HG03060 (cell line): Measurements from ENCODE around the gene ALDH3B2.
"Not testable (repeated sequence)": the region's sequence is repeated elsewhere in the genome, so short reads cannot be mapped to it uniquely, and the experiment has no call there.

Source experiments
- ATAC-seq: cut with Tn5 transposase; IDR thresholded peaks from one replicate; pipeline ENCODE4 v1.9.1; 2021; ENCODE audit warnings: low read depth, moderate number of reproducible peaks; ENCODE audit not compliant: unreplicated experiment

The ALDH3B2 gene

GRCh38 chr11:67687986-67688385 lies 13.6 kb upstream of the ALDH3B2 start:
- no peak for ATAC-seq

DNA sequence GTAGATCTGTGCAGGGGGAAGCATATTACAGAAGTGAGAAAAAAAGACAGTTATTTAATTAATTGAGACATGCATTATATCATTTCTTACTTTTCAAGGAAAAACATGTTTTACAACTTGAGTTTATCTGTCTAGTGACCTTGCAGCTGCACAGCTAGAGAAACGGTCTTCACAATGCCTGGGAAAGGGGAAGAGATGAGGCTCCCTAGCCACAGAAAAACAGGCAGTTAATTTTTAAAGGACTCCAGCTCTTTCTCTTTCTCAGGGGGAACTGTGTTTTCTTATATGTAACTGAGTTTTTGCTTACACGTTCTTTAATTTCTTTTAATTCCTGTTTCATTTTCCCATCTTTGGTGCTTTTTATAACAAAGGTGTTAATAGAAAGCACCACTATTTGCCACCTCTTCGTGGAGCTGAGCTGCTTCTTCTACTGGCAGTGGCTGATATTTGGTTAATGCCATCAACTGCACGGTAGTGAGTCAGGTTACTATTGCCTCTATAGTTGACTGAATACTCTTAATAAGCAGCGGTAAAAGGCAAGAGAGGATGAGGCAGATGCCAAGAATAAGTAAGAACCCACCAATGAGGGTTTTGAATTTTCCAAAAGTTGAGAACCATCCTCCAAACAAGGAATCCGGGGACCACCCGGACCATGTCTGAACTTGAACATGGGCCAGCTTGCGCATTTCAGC lies 11.4 kb upstream of the ALDH3B2 start:
- ATAC-seq, result not testable (repeated sequence)

DNA sequence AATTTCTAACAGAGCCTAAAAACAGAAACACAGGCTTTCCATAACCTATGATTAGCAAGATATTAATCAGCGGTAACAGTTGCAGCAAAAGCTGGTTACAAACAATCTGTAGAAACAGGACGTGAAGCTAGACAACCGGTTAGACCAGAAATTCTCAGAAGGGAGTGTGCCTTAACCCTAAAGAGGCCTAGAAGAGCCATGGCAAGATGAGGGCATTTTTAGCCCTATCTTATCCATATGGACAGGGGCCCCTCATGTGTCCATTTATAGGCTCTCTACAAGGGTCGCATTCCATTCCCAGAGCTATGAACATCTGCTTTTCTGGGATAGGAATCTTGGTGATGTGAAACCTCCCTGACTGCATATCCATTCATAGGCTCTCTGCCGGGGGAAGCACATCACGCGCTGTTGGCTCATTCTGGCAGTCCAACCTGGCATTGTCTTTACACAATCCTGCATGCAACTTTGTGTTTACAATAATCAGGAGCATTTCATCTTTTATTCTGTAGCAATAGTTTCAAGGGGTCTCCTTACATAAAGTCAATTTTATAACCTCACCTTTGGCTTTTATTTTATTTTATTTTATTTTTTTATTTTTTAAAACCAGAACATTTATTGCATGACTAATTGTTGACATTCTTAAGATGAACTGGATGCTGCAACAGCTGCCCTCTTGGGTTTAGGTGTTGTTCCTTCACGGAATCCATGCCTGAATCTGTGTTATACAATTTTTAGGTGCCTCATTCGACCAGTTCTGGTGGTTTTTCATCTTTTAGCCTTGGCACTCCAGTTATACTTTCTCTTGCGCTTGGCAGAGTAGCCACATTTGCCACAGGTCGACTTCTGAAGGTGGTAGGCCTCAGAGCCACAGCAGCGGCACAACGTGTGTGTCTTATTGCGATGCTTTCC lies 8.0 kb upstream of the ALDH3B2 start:
- ATAC-seq, result not testable (repeated sequence)

GRCh38 chr11:67680696-67681470 lies 6.5 kb upstream of the ALDH3B2 start:
- no peak for ATAC-seq

GRCh38 chr11:67675058-67675747 lies 780 bp upstream of the ALDH3B2 start:
- ATAC-seq, result no peak

DNA sequence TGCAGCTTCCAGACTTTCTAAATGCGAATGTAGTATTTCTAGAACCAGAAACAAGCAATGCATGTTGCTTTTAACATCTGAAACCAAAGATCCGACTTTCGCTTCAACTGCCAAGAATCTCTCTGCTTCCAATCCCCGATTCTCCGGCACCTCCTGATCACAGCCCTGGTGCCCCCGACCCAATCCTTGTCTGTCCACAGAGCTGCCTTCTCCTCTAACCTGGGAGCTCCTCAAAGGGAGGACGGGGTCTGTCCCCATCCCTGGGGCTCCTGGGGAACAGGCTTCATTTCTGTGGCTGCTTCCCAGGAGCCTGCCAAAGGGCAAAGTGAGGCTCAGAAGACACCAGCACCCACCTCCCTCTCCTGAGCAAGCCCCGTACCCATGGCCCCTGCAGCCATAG lies 521 bp downstream of the ALDH3B2 start:
- ATAC-seq, result no peak

GRCh38 chr11:67673358-67673757 lies 1.1 kb downstream of the ALDH3B2 start:
- ATAC-seq, result no peak

DNA sequence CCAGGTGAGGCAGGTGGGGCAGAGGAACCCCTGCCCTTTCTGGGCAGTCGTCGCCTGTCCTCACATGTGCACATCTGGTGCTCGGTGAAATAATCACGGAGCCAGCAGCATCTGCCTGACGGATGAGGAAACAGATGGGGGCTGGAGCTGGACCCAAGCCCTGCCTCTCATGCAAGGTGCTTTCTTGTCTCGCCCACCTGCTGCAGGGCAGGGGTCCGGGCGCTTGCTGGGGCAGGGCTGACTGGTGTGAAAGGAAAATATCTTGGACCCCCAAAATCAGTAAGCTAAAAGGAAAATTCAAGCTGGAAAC lies 3.3 kb downstream of the ALDH3B2 start:
- no peak for ATAC-seq

DNA sequence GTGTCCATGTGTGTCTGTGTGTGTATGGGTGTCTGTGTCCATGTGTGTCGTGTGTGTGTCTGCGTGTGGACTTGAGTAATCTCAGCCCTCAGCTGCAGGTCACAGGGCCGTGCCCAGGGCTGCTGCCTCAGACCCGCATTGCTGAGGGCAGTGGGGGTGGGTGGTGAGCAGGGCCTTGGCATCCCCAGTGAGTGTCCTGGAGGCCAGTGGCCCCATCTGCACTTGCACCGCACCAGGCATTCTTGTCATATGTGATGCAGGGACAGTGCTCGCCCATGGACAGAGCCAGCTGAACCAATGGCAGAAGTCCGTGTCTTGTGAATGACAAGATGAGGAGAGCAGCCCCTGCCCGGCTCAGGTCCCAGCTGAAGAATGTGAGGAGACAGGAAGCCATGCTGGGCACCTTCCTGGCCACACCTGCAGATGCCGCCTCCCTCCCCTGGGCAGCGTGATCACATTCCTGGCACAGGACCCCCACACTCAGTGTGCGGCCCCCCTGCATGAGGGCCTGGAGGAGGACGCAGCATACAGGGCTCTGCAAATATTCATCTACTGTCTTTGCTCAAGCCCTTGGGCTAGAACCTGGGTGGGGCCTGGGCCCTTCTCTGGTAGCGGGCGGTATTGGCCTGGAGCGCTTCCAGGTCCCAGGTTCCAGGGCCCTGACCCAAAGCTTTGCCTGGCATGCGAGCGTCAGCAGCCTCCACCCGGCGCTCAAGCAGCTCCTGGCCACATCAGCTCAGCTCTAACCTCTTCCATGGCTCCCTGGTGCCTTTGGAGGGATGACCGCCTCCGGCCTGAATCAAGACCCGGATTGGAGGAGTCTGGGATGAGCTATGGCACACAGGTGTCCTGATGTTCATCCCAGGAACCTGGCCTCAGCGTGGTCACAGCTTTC lies 3.9 kb downstream of the ALDH3B2 start:
- no peak for ATAC-seq

GRCh38 chr11:67668192-67668551 lies 6.3 kb downstream of the ALDH3B2 start:
- ATAC-seq, result no peak

GRCh38 chr11:67667490-67668191 lies 6.8 kb downstream of the ALDH3B2 start:
- no peak for ATAC-seq

DNA sequence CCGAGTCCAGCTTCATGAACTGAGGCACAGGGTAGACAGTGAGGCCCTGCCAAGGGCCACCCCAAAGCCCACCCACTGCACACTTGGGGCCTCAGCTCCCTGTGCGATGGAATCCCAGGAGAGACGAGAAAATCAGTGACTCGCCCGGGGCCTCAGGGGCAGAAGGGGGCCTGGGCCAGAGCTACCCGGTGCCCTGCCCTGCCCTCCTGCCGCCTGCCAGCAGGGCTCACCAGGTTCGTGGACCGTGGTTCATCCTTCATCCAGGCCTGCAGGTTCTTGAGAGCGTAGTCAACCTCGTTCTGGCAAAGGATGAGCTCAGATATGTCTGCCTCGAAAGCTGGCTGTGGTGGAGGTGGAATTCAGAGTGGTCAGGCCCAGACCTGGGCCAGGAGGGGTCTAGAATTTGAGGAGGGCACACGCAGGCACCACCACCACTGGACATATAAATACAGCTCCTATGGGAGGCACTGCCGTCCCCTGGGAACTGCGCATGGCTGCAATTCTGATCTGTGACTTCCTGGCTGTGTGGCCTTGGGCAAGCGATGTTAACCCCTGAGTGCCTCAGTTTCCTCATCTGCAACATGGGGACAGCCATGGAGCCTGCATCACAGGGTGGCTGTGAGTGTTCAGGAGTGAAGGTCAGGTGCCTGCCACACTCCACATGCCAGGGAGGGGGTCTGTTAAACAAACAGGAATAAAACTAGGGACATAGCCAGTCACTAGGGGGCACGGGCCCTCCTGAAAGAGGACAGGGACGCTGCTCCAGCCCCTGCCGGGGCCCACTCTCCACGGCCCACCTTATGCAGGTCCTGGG lies 7.5 kb downstream of the ALDH3B2 start:
- ATAC-seq, result no peak

- no peak for ATAC-seq
Observed at GRCh38 chr11:67666303-67666645, 8.1 kb downstream of the ALDH3B2 start.

GRCh38 chr11:67665541-67666302 lies 8.7 kb downstream of the ALDH3B2 start:
- no peak for ATAC-seq

DNA sequence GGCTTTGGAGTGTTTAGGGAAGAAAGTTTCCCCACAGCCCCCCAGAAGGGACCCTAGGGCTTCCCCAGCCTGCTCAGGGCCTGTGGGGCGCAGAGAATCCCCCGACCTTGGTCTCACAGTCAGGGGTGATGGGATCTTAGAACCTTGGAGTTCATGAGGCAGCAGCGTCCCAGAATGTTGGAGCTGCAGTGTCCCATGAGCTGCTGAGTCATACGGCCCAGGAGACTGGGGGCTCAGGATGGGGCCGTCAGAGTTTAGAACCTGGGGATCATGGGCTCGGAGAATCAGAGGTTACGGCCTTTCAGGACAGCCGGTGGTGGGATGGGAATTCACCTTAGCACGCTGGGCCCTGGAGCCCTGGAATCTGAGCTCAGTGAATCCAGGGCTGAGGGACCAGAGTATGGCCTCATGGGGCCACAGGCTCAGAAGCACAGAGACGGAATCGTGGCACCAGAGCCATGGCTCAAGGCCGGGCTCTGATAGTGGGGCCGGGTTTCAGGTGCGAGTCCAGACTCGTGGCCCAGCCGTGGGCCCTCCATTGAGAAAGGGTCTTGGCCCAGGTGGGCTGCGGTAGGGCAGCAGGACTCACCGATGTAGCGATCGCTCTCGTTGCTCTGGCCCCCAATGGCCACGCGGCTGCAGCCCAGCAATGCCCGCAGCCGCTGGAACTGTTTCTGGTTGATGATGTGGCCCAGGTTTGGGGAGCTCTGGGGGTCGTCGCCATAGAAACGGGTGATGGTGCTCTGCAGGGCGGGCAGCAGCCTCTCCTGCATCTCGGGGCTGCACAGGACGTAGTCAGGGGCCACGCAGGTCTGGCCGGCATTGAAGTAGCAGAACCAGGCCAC lies 9.5 kb downstream of the ALDH3B2 start:
- ATAC-seq, result no peak

GRCh38 chr11:67664213-67664585 lies 10.2 kb downstream of the ALDH3B2 start:
- no peak for ATAC-seq
